GM18861 (cell line): ENCODE data around the gene COL15A1.
A peak's percentile ranks its signal among the peaks of the same experiment; 100 is the strongest.

Source experiments
- ATAC-seq: cut with Tn5 transposase; IDR thresholded peaks from one replicate; pipeline ENCODE4 v1.9.1; 2021; ENCODE audit not compliant: unreplicated experiment

The COL15A1 gene

GRCh38 chr9:98992107-98992884 is 48.6 kb downstream of the COL15A1 start:
- ATAC-seq = no peak

- no peak for ATAC-seq
Observed at GRCh38 chr9:98992885-98993569, 49.3 kb downstream of the COL15A1 start.

- ATAC-seq = no peak
Observed at GRCh38 chr9:98993570-98993945, 49.9 kb downstream of the COL15A1 start.

GRCh38 chr9:98994172-98995058 is 50.7 kb downstream of the COL15A1 start:
- ATAC-seq = no peak

GRCh38 chr9:98995059-98995671 is 51.5 kb downstream of the COL15A1 start:
- no peak for ATAC-seq

GRCh38 chr9:98995971-98996504 is 52.3 kb downstream of the COL15A1 start:
- no peak for ATAC-seq

GRCh38 chr9:98997604-98998003 is 53.9 kb downstream of the COL15A1 start:
- no peak for ATAC-seq

- ATAC-seq = peak; percentile 51
Observed at GRCh38 chr9:98998441-98999151, 54.9 kb downstream of the COL15A1 start.

GRCh38 chr9:98999152-98999525 is 55.4 kb downstream of the COL15A1 start:
- no peak for ATAC-seq

GRCh38 chr9:99000476-99001395 is 57.0 kb downstream of the COL15A1 start:
- ATAC-seq = no peak

GRCh38 chr9:99001892-99002291 is 58.2 kb downstream of the COL15A1 start:
- no peak for ATAC-seq

GRCh38 chr9:99002706-99003105 is 59.0 kb downstream of the COL15A1 start:
- ATAC-seq = no peak

- ATAC-seq = no peak
Observed at GRCh38 chr9:99003308-99003707, 59.6 kb downstream of the COL15A1 start.

GRCh38 chr9:99004115-99004514 is 60.4 kb downstream of the COL15A1 start:
- ATAC-seq = no peak

- no peak for ATAC-seq
Observed at GRCh38 chr9:99004717-99005460, 61.2 kb downstream of the COL15A1 start.

- ATAC-seq = no peak
Observed at GRCh38 chr9:99005651-99006050, 61.9 kb downstream of the COL15A1 start.

- no peak for ATAC-seq
Observed at GRCh38 chr9:99006511-99006910, 62.8 kb downstream of the COL15A1 start.

GRCh38 chr9:99006979-99007378 is 63.3 kb downstream of the COL15A1 start:
- no peak for ATAC-seq
